ENCODE results near the gene PCCA.

DNA sequence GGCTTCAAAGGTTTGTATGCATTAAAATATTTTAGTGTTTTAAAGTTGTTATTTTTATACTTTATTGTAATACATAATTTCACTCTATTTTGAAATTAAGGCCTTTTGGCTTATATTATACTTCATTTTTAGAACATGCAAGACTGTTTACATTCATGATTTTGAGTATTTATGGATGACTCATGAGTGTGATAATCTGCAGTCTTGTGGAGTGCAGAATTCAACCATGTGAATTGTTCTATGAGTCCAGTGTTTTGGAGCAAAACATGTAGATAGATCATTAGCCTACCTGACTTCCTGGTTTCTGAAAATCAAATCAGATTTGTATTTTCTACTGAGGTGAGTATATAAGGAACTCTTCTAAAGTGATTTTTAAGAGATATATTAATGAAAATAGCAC, 241.8 kb downstream of the PCCA start:
- TF ChIP-seq POLR2A (IDR thresholded peaks at IDR 0.05; ENCODE audit: low read depth, low read length) (no peak), MYC (IDR thresholded peaks at IDR 0.05; ENCODE audit: low read depth, low read length) (no peak)
- TF ChIP-seq, protein P1, sequence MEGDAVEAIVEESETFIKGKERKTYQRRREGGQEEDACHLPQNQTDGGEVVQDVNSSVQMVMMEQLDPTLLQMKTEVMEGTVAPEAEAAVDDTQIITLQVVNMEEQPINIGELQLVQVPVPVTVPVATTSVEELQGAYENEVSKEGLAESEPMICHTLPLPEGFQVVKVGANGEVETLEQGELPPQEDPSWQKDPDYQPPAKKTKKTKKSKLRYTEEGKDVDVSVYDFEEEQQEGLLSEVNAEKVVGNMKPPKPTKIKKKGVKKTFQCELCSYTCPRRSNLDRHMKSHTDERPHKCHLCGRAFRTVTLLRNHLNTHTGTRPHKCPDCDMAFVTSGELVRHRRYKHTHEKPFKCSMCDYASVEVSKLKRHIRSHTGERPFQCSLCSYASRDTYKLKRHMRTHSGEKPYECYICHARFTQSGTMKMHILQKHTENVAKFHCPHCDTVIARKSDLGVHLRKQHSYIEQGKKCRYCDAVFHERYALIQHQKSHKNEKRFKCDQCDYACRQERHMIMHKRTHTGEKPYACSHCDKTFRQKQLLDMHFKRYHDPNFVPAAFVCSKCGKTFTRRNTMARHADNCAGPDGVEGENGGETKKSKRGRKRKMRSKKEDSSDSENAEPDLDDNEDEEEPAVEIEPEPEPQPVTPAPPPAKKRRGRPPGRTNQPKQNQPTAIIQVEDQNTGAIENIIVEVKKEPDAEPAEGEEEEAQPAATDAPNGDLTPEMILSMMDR (IDR thresholded peaks at IDR 0.05; ENCODE audit: extremely low read depth in 1 of 2, insufficient read depth in 1 of 2, low read depth in 1 of 2, low read length in 2 of 2) = no peak
